NCI-H1105 treated with DMSO at 0.1 percent for 48 hours (cell line): ENCODE measurements around the gene TMEM98.
"Not testable (repeated sequence)": the region's sequence is repeated elsewhere in the genome, so short reads cannot be mapped to it uniquely, and the experiment has no call there.

Source experiments
- DNase-seq: peaks from one replicate; lab custom pipeline; 2025; lab: John Stamatoyannopoulos, UW

Gene TMEM98

GRCh38 chr17:32943206-32943605 is 15.3 kb downstream of the TMEM98 start:
- no peak for DNase-seq

GRCh38 chr17:32943647-32944191 is 15.8 kb downstream of the TMEM98 start:
- no peak for DNase-seq

- no peak for DNase-seq
Measured at GRCh38 chr17:32944248-32945020, 16.5 kb downstream of the TMEM98 start.

GRCh38 chr17:32946375-32947135 is 18.6 kb downstream of the TMEM98 start:
- DNase-seq, result no peak

GRCh38 chr17:32947736-32948135 is 19.8 kb downstream of the TMEM98 start:
- no peak for DNase-seq

GRCh38 chr17:32949181-32949580 is 21.2 kb downstream of the TMEM98 start:
- no peak for DNase-seq

GRCh38 chr17:32952491-32952890 is 24.5 kb downstream of the TMEM98 start:
- DNase-seq, result not testable (repeated sequence)

- DNase-seq, result no peak
Measured at GRCh38 chr17:32953045-32953444, 25.1 kb downstream of the TMEM98 start.

- DNase-seq, result no peak
Measured at GRCh38 chr17:32953857-32954256, 25.9 kb downstream of the TMEM98 start.

- DNase-seq, result no peak
Measured at GRCh38 chr17:32954477-32954876, 26.5 kb downstream of the TMEM98 start.

GRCh38 chr17:32955155-32955554 is 27.2 kb downstream of the TMEM98 start:
- no peak for DNase-seq

- no peak for DNase-seq
Measured at GRCh38 chr17:32956240-32956970, 28.5 kb downstream of the TMEM98 start.

GRCh38 chr17:32958418-32958817 is 30.5 kb downstream of the TMEM98 start:
- no peak for DNase-seq

- peak; percentile 16 for DNase-seq
Measured at GRCh38 chr17:32960815-32961214, 32.9 kb downstream of the TMEM98 start.

- DNase-seq, result no peak
Measured at GRCh38 chr17:32962320-32962711, 34.4 kb downstream of the TMEM98 start.

GRCh38 chr17:32964541-32964940 is 36.6 kb downstream of the TMEM98 start:
- DNase-seq, result no peak

- not testable (repeated sequence) for DNase-seq
Measured at GRCh38 chr17:32969231-32969630, 41.3 kb downstream of the TMEM98 start.

GRCh38 chr17:32970281-32970680 is 42.3 kb downstream of the TMEM98 start:
- no peak for DNase-seq

- DNase-seq, result no peak
Measured at GRCh38 chr17:32971171-32971570, 43.2 kb downstream of the TMEM98 start.

GRCh38 chr17:32976131-32976530 is 48.2 kb downstream of the TMEM98 start:
- peak; percentile 26 for DNase-seq

GRCh38 chr17:32976605-32977004 is 48.7 kb downstream of the TMEM98 start:
- DNase-seq, result no peak

GRCh38 chr17:32980230-32980629 is 52.3 kb downstream of the TMEM98 start:
- DNase-seq, result no peak
